ENCODE measurements around the gene ALPG. TPM values are rescaled to one million over a fixed set of nuclear protein-coding genes. Genes with fewer than 3 reads are reported as not detected.
"Not testable (repeated sequence)": the region's sequence is repeated elsewhere in the genome, so short reads cannot be mapped to it uniquely, and the experiment has no call there.

Gene ALPG
- total RNA-seq, 2 donors from 2014 or later, result not detected

DNA sequence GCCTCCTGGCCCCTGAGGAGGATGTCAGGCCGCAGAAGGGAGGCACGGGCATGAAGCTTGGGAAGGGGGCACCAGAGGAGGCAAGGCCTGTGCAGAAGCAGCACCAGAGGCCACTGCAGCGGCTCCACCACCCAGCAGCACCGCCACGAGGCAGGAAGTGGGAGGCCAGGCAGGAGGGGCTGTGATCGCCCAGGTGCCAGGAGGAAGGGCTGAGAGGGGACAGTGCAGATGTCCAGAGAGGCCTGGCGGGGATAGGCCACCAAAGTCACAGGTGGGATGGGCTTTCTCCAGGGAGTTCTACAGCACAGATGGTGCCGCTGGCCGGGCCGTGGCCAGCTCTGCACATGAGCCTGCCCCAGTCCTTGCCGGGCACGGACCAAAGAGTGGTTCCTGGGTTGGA, 43.3 kb downstream of the ALPG start:
- Histone ChIP-seq H3K4me1 (ENCODE audit: control insufficient read depth, insufficient read depth, low read length) (no peaks in the 10 kb centered on the region), H3K4me3 (ENCODE audit: low read length) (no peak overlapping the region), H3K36me3 (ENCODE audit: control insufficient read depth, insufficient read depth, low read length) (no peaks in the 10 kb centered on the region), H3K9me3 (ENCODE audit: control insufficient read depth, low read length) (no peaks in the 10 kb centered on the region), H3K9ac (ENCODE audit: extremely low read depth, low read length, poor library complexity, severe bottlenecking) (no peak overlapping the region), H3K27ac (ENCODE audit: low read depth, low read length) (no peak overlapping the region), H3K27me3 (ENCODE audit: control insufficient read depth, insufficient read depth, low read length, poor library complexity, severe bottlenecking) (peaks cover 4% of the 10 kb centered on the region)
- H3K4me3 Mint-ChIP-seq, result no peak overlapping the region
- no peaks in the 10 kb centered on the region for H3K4me1 Mint-ChIP-seq
- peak; percentile 19 for TF ChIP-seq CTCF (conservative IDR thresholded peaks at IDR 0.05)
- H3K27ac Mint-ChIP-seq, result no peak overlapping the region
- H3K27me3 Mint-ChIP-seq (ENCODE audit: insufficient read depth), result peaks cover 5% of the 10 kb centered on the region
- peak; percentile 76 for DNase-seq
- H3K9me3 Mint-ChIP-seq, result no peaks in the 10 kb centered on the region
- H3K36me3 Mint-ChIP-seq (ENCODE audit: low read depth), result no peaks in the 10 kb centered on the region
- 85 to 86% methylated on average over 10 to 12 of the region's 12 CpGs for WGBS, 2 experiments (ENCODE audit: insufficient coverage in 1 of 2, insufficient read length in 1 of 2)

DNA sequence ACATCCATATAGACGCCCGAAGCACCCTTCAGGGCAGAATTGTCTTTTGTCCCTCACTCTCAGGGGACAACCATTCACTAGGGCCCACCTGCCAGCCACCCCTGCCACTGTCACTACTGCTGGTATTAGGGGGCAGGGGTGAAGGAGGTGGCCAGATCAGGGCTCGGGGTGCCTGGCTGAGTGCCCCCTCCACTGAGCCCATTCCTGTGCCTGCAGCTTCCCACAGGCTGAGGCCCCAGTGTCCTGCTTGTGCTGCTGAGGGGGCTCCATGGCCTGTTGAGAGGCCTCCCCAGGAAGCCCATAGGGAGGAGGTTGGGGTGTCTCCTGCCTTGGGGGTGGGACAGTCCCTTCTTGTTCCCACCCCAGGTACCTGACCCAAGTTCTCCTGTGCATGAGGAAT, 45.0 kb downstream of the ALPG start:
- WGBS, 2 experiments (ENCODE audit: insufficient coverage in 1 of 2, insufficient read length in 1 of 2), result 79% methylated on average over 3 of the region's 3 CpGs; no CpG with 5 or more reads in 1 of the 2 experiments
- not testable (repeated sequence) for H3K9me3 Mint-ChIP-seq; H3K4me1 ChIP-seq (ENCODE audit: control insufficient read depth, insufficient read depth, low read length); H3K4me3 ChIP-seq (ENCODE audit: low read length); H3K27ac Mint-ChIP-seq; H3K27ac ChIP-seq (ENCODE audit: low read depth, low read length); DNase-seq; H3K36me3 Mint-ChIP-seq (ENCODE audit: low read depth); H3K27me3 ChIP-seq (ENCODE audit: control insufficient read depth, insufficient read depth, low read length, poor library complexity, severe bottlenecking); H3K9me3 ChIP-seq (ENCODE audit: control insufficient read depth, low read length); H3K4me1 Mint-ChIP-seq; H3K27me3 Mint-ChIP-seq (ENCODE audit: insufficient read depth); H3K36me3 ChIP-seq (ENCODE audit: control insufficient read depth, insufficient read depth, low read length); H3K9ac ChIP-seq (ENCODE audit: extremely low read depth, low read length, poor library complexity, severe bottlenecking); H3K4me3 Mint-ChIP-seq

DNA sequence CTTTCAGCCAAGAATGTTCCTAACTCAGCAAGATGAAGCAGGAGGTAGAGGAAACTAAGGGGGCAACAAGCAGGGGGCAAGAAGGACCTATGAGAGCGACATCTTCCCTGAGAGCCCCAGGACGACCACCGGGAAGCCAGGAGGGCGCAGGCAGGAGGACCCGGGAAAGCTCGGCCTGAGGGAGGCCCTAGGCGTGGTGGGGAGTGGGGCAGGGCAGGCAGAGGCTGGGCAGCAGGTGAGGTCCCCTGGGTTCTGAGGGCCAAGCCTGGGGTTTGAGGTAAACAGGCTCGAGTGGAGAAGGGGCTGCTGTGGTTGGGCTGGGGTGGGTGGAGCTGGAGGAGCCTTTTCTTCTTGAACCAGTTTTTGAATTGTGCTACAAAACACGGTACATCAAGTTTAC, 48.0 kb downstream of the ALPG start:
- Histone ChIP-seq H3K36me3 (ENCODE audit: control insufficient read depth, insufficient read depth, low read length) (no peaks in the 10 kb centered on the region), H3K4me1 (ENCODE audit: control insufficient read depth, insufficient read depth, low read length) (no peaks in the 10 kb centered on the region), H3K27me3 (ENCODE audit: control insufficient read depth, insufficient read depth, low read length, poor library complexity, severe bottlenecking) (peaks cover 4% of the 10 kb centered on the region), H3K27ac (ENCODE audit: low read depth, low read length) (no peak overlapping the region), H3K9ac (ENCODE audit: extremely low read depth, low read length, poor library complexity, severe bottlenecking) (no peak overlapping the region), H3K9me3 (ENCODE audit: control insufficient read depth, low read length) (no peaks in the 10 kb centered on the region), H3K4me3 (ENCODE audit: low read length) (no peak overlapping the region)
- DNase-seq, result no peak
- Mint-ChIP-seq H3K4me1 (peaks cover 1% of the 10 kb centered on the region), H3K36me3 (ENCODE audit: low read depth) (no peaks in the 10 kb centered on the region), H3K27ac (no peak overlapping the region), H3K4me3 (no peak overlapping the region), H3K27me3 (ENCODE audit: insufficient read depth) (peaks cover 14% of the 10 kb centered on the region), H3K9me3 (no peaks in the 10 kb centered on the region)
- WGBS, 2 experiments (ENCODE audit: insufficient coverage in 1 of 2, insufficient read length in 1 of 2), result 88 to 95% methylated on average over 8 of the region's 9 CpGs
- no peak for TF ChIP-seq CTCF (conservative IDR thresholded peaks at IDR 0.05)
